KMS-11 (cell line): ENCODE data around the gene FOXB2.

ENCODE experiments used
- H2AFZ ChIP-seq: fragments of 200-600 bp; sonication (generic); 2 replicates; pipeline ENCODE4 v1.6.1; 2016; ENCODE audit warnings: antibody characterized with exemption, mixed run types, low read depth
- H3K27ac ChIP-seq: fragments of 200-600 bp; sonication (generic); 2 replicates; pipeline ENCODE4 v1.6.1; 2016; ENCODE audit warnings: mild to moderate bottlenecking, mixed run types
- H3K27me3 ChIP-seq: fragments of 200-600 bp; sonication (generic); 2 replicates; pipeline ENCODE4 v1.6.1; 2017; ENCODE audit warnings: mild to moderate bottlenecking, low read depth, mixed run types, moderate library complexity; ENCODE audit not compliant: insufficient read depth
- H3K36me3 ChIP-seq: fragments of 200-600 bp; sonication (generic); 2 replicates; pipeline ENCODE4 v1.6.1; 2017; ENCODE audit warnings: mild to moderate bottlenecking, mixed run types; ENCODE audit not compliant: insufficient read depth
- H3K4me1 ChIP-seq: fragments of 200-600 bp; sonication (generic); 2 replicates; pipeline ENCODE4 v1.6.1; 2016; ENCODE audit warnings: mild to moderate bottlenecking, low read depth, mixed run types; ENCODE audit not compliant: poor library complexity, severe bottlenecking
- H3K4me2 ChIP-seq: fragments of 200-600 bp; sonication (generic); 2 replicates; pipeline ENCODE4 v1.7.0; 2016; ENCODE audit warnings: mild to moderate bottlenecking, mixed run types
- H3K4me3 ChIP-seq: fragments of 200-600 bp; sonication (generic); IDR thresholded peaks from 2 replicates; pipeline ENCODE4 v1.6.1; 2017; ENCODE audit warnings: low read depth, low read length, mixed read lengths; ENCODE audit not compliant: insufficient read depth
- H3K79me2 ChIP-seq: fragments of 200-600 bp; sonication (generic); 2 replicates; pipeline ENCODE4 v1.6.1; 2016; ENCODE audit warnings: low read depth, mixed run types; ENCODE audit not compliant: insufficient read depth
- H3K9ac ChIP-seq: fragments of 200-600 bp; sonication (generic); 2 replicates; pipeline ENCODE4 v1.6.1; 2016; ENCODE audit warnings: mild to moderate bottlenecking, mixed run types
- H4K20me1 ChIP-seq: fragments of 200-600 bp; sonication (generic); 2 replicates; pipeline ENCODE4 v1.6.1; 2016; ENCODE audit warnings: mild to moderate bottlenecking, mixed run types; ENCODE audit not compliant: insufficient read depth
- TF ChIP-seq, protein P1 (sequence below): fragments of 200-600 bp; sonication (generic); conservative IDR thresholded peaks from 2 replicates; pipeline ENCODE4 v1.6.1; 2017; ENCODE audit warnings: low read depth, mild to moderate bottlenecking, antibody characterized with exemption, low read length, moderate library complexity, mixed read lengths

Gene FOXB2

DNA sequence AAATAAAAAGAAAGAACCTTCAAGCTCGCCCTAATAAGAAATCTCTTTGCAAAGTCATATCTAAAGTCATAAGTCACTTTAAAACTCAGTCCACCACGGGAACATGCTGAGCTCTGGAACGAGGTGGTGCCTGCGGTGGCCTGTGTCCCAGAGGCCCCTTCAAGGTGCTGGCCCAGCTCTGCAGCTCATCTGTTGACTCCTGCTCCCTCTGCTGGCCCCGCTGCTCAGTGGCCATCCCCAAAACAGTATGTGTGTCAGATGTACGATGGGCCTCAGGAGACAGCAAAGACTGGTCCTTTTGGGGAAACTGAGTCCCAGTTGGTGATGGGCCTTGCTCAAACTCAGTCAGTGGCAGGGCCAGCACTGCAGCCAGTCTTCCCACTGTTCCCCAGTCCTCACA, 22.8 kb upstream of the FOXB2 start:
- Histone ChIP-seq H3K4me3 (no peak overlapping the region), H3K9ac (no peak overlapping the region), H3K36me3 (no peaks in the 10 kb centered on the region), H2AFZ (no peak overlapping the region), H3K79me2 (no peaks in the 10 kb centered on the region), H3K27ac (no peak overlapping the region), H4K20me1 (no peaks in the 10 kb centered on the region), H3K4me2 (no peak overlapping the region), H3K27me3 (no peaks in the 10 kb centered on the region), H3K4me1 (no peaks in the 10 kb centered on the region)
- TF ChIP-seq, protein P1, sequence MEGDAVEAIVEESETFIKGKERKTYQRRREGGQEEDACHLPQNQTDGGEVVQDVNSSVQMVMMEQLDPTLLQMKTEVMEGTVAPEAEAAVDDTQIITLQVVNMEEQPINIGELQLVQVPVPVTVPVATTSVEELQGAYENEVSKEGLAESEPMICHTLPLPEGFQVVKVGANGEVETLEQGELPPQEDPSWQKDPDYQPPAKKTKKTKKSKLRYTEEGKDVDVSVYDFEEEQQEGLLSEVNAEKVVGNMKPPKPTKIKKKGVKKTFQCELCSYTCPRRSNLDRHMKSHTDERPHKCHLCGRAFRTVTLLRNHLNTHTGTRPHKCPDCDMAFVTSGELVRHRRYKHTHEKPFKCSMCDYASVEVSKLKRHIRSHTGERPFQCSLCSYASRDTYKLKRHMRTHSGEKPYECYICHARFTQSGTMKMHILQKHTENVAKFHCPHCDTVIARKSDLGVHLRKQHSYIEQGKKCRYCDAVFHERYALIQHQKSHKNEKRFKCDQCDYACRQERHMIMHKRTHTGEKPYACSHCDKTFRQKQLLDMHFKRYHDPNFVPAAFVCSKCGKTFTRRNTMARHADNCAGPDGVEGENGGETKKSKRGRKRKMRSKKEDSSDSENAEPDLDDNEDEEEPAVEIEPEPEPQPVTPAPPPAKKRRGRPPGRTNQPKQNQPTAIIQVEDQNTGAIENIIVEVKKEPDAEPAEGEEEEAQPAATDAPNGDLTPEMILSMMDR: peak; percentile 53

DNA sequence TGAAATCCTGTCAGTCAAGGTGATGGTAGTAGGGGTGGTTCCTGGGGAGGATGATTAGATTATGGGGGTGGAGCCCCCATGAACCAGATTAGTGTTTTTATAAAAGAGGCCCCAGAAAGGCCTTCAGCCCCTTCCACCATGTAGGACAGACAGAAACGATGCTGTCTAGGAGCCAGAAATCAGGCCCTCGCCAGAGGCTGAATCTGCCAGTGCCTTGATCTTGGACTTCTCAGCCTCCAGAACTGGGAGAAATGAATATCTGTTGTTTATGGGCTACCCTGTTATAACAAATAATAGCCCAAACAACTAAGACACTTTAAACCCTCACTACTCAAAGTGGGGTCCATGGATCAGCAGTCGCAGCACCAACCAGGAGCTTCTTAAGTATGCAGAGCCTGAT, 20.2 kb upstream of the FOXB2 start:
- Histone ChIP-seq H3K4me2 (no peak overlapping the region), H3K79me2 (no peaks in the 10 kb centered on the region), H3K27me3 (no peaks in the 10 kb centered on the region), H3K27ac (no peak overlapping the region), H2AFZ (no peak overlapping the region), H3K9ac (no peak overlapping the region), H3K4me3 (no peak overlapping the region), H3K4me1 (no peaks in the 10 kb centered on the region), H4K20me1 (no peaks in the 10 kb centered on the region), H3K36me3 (no peaks in the 10 kb centered on the region)
- TF ChIP-seq, protein P1: no peak

DNA sequence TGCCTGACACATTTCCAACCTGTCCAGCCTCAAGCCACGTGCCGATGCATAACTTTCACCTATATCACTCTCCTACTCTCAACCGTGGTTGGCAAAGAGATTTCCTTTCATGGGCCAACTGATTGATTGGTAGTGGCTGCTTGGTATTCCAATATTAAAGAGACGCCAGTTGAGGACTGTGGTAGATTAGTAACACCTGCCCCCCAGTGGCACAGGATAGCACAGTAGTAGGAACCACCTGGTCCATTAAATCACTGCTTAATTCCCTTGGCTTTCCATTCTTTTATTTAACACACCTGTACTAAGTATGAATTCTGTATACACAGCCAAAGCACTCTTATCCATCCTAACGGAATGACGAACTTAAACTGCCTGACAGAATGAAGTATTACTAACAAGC, 19.1 kb upstream of the FOXB2 start:
- Histone ChIP-seq H3K9ac (no peak overlapping the region), H2AFZ (no peak overlapping the region), H3K79me2 (no peaks in the 10 kb centered on the region), H3K27me3 (no peaks in the 10 kb centered on the region), H3K27ac (no peak overlapping the region), H3K4me1 (no peaks in the 10 kb centered on the region), H3K4me3 (no peak overlapping the region), H3K4me2 (no peak overlapping the region), H4K20me1 (no peaks in the 10 kb centered on the region), H3K36me3 (no peaks in the 10 kb centered on the region)
- TF ChIP-seq, protein P1: no peak

DNA sequence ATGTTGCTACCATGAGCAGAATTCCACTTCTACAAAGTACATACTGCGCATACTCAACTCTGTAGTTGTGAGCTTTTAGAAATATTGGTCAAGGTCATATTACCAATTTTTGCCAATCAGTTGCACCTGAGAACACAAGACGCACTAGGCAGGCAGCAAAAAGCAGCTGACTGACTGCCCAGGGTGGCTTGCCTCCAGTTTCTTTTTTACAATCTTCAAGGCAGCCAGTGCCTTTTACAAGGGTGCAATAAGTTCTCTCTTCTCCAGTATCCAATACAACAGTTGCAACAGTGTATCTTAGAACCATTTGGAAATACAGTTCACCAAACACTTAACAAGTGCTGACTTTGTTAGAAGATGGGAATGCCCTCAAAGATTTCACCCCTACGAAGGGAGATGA, 16.1 kb upstream of the FOXB2 start:
- no peaks in the 10 kb centered on the region for H3K27me3 ChIP-seq
- TF ChIP-seq, protein P1: no peak
- no peaks in the 10 kb centered on the region for H3K36me3 ChIP-seq
- no peak overlapping the region for H2AFZ ChIP-seq
- H4K20me1 ChIP-seq: no peaks in the 10 kb centered on the region
- no peaks in the 10 kb centered on the region for H3K79me2 ChIP-seq
- no peaks in the 10 kb centered on the region for H3K4me1 ChIP-seq
- H3K4me3 ChIP-seq: no peak overlapping the region
- no peak overlapping the region for H3K27ac ChIP-seq
- H3K9ac ChIP-seq: no peak overlapping the region
- no peak overlapping the region for H3K4me2 ChIP-seq

DNA sequence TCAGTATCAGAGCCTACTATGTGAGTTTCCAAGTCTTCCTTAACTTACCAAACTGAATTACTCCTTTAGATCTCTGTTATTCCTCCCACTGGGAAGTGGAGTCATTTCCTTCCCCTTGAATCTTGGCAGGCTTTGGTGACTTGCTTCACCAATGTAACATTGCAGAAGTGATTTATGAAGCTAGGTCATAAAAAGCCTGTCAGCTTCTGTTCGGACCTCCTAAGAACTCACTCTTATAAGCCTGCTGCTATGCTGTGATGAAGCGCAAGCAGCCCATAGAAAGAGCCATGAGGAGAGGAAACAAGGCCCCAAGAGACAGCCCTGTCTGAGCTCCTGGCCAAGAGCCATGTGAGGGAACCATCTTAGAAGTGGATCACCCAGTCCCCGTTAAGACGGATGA, 14.2 kb upstream of the FOXB2 start:
- Histone ChIP-seq H3K4me3 (no peak overlapping the region), H4K20me1 (no peaks in the 10 kb centered on the region), H3K27ac (no peak overlapping the region), H2AFZ (no peak overlapping the region), H3K4me1 (no peaks in the 10 kb centered on the region), H3K9ac (no peak overlapping the region), H3K4me2 (no peak overlapping the region), H3K36me3 (no peaks in the 10 kb centered on the region), H3K27me3 (no peaks in the 10 kb centered on the region), H3K79me2 (no peaks in the 10 kb centered on the region)
- TF ChIP-seq, protein P1: no peak
